Peyer's patch (tissue), 4 donors: ENCODE measurements around the gene GFRA4. TPM values are rescaled to one million over a fixed set of nuclear protein-coding genes. Genes with fewer than 3 reads are reported as not detected.

Source experiments
- DNase-seq, 3 donors: peaks; one replicate each; pipeline ENCODE4 v3.0.0-alpha.2; 2017 to 2019
- H3K27ac ChIP-seq, 4 donors: fragments of 200-600 bp; sonication (generic); one replicate each; pipeline ENCODE4 v1.5.1; 2016 to 2019
- H3K27me3 ChIP-seq, 2 donors: fragments of 200-600 bp; sonication (generic); one replicate each; pipeline ENCODE4 v1.5.1; 2019
- H3K36me3 ChIP-seq, 3 donors: fragments of 200-600 bp; sonication (generic); one replicate each; pipeline ENCODE4 v1.5.1; 2016 to 2019
- H3K4me1 ChIP-seq, 4 donors: fragments of 200-600 bp; sonication (generic); one replicate each; pipeline ENCODE4 v1.5.1; 2016 to 2019
- H3K4me3 ChIP-seq, 4 donors: fragments of 200-600 bp; sonication (generic); 1 replicate in 3 of 4; 2 replicates in 1 of 4; pipeline ENCODE4 v1.5.1; 2016 to 2019; ENCODE audit warnings: mild to moderate bottlenecking in 1 of 4
- H3K9me3 ChIP-seq, 4 donors: fragments of 200-600 bp; sonication (generic); one replicate each; pipeline ENCODE4 v1.5.1; 2016 to 2019; ENCODE audit warnings: mild to moderate bottlenecking in 1 of 4
- POLR2A ChIP-seq, 2 donors: fragments of 450-650 bp; IDR thresholded peaks; one replicate each; pipeline ENCODE4 v1.5.1; 2017; ENCODE audit warnings: antibody characterized with exemption in 2 of 2, mild to moderate bottlenecking in 2 of 2, moderate library complexity in 2 of 2
- total RNA-seq, 4 donors: library from RNA; depleted of rRNA; stranded (reverse); fragments of >200 nt; gene quantifications; one replicate each; pipeline ENCODE4 v1.1.0, GENCODE V29; 2016
- TF ChIP-seq, protein P1 (sequence below), 6 experiments: fragments of 450-650 bp in 4 of 6; fragments of 200-600 bp in 2 of 6; sonication (generic) in 1 of 6; IDR thresholded peaks; one replicate each; pipeline ENCODE4 v1.5.1; 2017 to 2019; ENCODE audit warnings: antibody characterized with exemption in 6 of 6, mild to moderate bottlenecking in 3 of 6, moderate library complexity in 1 of 6

GFRA4 gene
- total RNA-seq, 4 donors from 2014 or later, result not detected

DNA sequence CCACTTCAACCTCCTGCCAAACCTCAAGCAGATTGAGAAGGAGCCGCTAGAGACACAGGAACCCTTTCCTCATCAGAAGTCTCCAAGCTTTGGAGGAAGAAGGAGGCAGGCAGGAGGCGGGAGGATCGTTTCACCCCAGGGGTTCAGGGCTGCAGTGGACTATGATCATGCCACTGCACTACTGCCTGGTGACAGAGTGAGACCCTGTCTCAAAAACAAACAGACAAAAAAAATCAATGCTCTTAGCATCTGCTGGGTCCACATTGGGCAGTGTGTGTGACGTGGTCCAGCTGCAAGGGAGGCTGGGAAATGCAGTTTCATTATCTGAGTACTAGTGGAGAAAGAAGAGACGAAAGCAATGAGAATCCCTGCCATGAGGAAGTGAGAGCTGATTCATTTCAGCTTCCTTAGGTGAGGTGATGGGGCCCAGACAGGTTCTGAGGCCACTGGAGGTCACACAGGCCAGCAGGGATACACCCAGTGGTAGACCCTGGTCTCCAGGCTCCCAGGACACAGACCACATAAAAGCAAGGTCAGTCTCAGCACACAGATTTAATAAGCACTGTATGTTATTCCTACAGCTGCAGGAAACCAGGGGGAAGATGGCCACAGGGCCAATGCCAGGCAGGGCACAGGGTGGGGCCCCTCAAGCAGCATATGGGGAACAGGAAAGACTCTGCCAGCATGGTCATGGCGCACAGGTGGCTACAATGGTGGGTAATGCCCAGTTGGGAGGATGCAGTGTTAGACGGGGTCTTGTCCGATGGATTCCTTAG, 4.3 kb downstream of the GFRA4 start:
- H3K27ac ChIP-seq, result no peak overlapping the region
- no peak overlapping the region for H3K4me3 ChIP-seq
- peaks cover 0 to 16% of the 10 kb centered on the region in 2 donors for H3K27me3 ChIP-seq
- H3K9me3 ChIP-seq, result no peaks in the 10 kb centered on the region
- TF ChIP-seq POLR2A (IDR thresholded peaks at IDR 0.05), result no peak
- TF ChIP-seq, protein P1, sequence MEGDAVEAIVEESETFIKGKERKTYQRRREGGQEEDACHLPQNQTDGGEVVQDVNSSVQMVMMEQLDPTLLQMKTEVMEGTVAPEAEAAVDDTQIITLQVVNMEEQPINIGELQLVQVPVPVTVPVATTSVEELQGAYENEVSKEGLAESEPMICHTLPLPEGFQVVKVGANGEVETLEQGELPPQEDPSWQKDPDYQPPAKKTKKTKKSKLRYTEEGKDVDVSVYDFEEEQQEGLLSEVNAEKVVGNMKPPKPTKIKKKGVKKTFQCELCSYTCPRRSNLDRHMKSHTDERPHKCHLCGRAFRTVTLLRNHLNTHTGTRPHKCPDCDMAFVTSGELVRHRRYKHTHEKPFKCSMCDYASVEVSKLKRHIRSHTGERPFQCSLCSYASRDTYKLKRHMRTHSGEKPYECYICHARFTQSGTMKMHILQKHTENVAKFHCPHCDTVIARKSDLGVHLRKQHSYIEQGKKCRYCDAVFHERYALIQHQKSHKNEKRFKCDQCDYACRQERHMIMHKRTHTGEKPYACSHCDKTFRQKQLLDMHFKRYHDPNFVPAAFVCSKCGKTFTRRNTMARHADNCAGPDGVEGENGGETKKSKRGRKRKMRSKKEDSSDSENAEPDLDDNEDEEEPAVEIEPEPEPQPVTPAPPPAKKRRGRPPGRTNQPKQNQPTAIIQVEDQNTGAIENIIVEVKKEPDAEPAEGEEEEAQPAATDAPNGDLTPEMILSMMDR (IDR thresholded peaks at IDR 0.05), result no peak
- no peaks in the 10 kb centered on the region for H3K36me3 ChIP-seq
- H3K4me1 ChIP-seq, result peaks cover 0 to 11% (median 4%) of the 10 kb centered on the region in 4 donors
- DNase-seq, result peak in 1 of 3 donors; percentile 30

DNA sequence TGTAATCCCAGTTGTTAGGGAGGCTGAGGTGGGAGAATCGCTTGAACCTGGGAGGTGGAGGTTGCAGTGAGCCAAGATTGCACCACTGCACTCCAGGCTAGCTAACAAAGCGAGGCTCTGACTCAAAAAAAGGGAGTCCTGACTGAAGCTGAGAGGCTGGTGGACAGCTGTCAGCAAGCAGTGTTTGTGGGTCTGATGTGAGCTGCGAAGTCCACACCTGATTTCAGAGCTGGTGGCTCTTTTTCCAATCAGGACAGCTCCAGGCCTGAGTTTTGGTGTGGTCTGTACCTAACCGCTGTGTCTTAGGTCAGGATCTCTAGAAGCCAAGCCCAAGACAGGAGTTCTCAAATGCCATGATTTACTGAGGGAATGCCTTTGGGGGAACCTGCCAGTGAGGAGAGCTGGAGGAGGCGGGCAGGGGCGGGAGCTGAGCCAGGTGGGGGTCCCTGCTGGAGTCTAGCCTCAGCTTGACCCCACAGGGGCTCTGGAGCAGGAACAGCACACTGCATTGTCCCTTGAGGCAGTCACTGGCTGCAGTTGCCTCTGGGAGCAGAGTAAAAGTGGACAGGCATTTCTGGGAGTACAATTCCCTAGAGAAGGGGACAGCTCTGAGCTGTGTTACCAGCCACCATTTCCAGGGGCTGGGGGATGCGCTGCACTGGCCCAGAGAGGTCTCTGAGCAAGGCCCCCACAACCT, 5.0 kb downstream of the GFRA4 start:
- peaks cover 0 to 16% of the 10 kb centered on the region in 2 donors for H3K27me3 ChIP-seq

DNA sequence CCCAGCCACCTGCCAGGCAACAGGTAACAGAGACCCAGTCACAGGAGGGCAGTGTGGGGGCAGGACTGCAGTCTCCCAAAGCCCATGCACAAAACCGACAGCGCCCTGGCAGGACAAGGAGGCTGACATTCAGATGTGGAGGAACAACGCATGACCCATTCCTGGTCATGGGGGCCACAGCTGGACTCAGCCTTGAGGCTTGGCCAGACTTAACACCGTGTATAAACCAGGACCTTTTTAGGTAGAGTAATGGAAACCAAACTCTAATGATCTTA, 8.1 kb downstream of the GFRA4 start:
- Histone ChIP-seq H3K4me3 (no peak overlapping the region), H3K4me1 (no peaks in the 10 kb centered on the region), H3K27me3 (peaks cover 0 to 2% of the 10 kb centered on the region in 2 donors), H3K27ac (no peak overlapping the region), H3K9me3 (no peaks in the 10 kb centered on the region), H3K36me3 (no peaks in the 10 kb centered on the region)
- peak in 1 of 3 donors; percentile 33 for DNase-seq
- TF ChIP-seq, protein P1 (IDR thresholded peaks at IDR 0.05), result no peak
- no peak for TF ChIP-seq POLR2A (IDR thresholded peaks at IDR 0.05)

More for the DNA sequence above, 5.0 kb downstream of the GFRA4 start:
- Histone ChIP-seq H3K4me1 (peaks cover 0 to 11% (median 4%) of the 10 kb centered on the region in 4 donors), H3K4me3 (no peak overlapping the region), H3K9me3 (no peaks in the 10 kb centered on the region), H3K27ac (no peak overlapping the region), H3K36me3 (no peaks in the 10 kb centered on the region)
- peak in 1 of 3 donors; percentile 14 for DNase-seq
- TF ChIP-seq, protein P1 (IDR thresholded peaks at IDR 0.05), result no peak
- TF ChIP-seq POLR2A (IDR thresholded peaks at IDR 0.05), result no peak

DNA sequence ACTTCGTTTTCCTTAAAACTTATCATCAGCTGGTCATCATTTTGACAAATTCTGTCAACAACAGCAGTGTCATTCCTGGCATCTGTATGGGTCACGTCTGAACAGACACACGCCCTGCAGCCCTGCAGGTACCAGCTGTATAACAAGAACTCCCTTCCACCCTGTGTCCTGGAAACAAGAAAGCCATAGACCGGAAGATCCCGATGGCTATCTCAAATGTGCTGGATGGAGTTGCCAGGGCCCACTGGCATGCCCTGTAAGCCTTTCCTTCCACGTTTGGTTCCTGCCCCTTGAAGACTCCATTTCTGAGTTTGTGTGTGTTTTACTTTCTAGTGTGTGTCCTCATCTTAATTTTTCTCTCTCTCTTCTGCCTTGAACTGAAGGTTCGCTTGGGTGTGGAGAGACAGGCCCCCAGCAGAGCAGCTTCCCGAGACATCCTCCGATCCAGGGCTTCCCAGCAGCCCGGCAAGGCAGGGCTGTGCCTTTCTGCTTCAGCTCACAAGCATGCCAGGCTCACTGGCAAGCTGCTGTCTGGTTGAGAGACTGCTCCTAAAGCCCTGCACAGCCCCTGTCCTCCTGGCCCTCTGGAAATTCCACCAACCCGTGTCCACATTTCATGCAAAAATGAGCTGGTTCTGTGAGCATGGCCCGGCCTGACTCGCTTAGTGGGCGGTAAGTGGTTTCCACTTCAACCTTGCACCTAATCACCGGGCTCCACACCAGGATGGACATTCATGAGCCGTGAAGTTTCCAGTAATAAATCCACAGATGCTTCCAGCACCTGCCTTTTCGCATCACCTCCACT, 8.7 kb downstream of the GFRA4 start:
- Histone ChIP-seq H3K27ac (no peak overlapping the region), H3K27me3 (no peaks in the 10 kb centered on the region), H3K4me3 (no peak overlapping the region), H3K9me3 (no peaks in the 10 kb centered on the region), H3K4me1 (no peaks in the 10 kb centered on the region), H3K36me3 (peaks cover 0 to 5% (median 0%) of the 10 kb centered on the region in 3 donors)
- TF ChIP-seq, protein P1 (IDR thresholded peaks at IDR 0.05), result no peak
- TF ChIP-seq POLR2A (IDR thresholded peaks at IDR 0.05), result no peak
- DNase-seq, result peak in 1 of 3 donors; percentile 38

DNA sequence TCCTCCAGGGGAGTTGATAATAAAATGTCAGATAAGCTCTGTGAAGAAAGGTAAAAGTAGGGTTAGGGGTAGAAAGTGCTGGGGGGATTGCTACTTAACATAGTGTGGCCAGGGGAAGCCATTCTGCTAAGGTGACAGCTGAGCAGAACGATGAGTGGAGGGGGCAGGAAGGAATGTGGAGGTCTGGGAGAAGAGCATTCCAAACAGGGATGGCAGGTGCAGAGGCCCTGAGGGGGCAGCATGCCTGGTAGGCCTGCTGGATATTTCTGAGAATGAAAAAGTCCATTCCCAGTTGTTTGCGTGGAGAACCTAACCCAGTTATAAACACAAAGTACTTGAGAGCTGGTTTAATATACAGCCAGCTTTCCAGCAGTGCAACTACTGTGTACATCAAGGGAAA, 9.3 kb downstream of the GFRA4 start:
- Histone ChIP-seq H3K27me3 (no peaks in the 10 kb centered on the region), H3K4me1 (no peaks in the 10 kb centered on the region), H3K27ac (no peak overlapping the region), H3K9me3 (no peaks in the 10 kb centered on the region), H3K36me3 (peaks cover 0 to 8% (median 0%) of the 10 kb centered on the region in 3 donors), H3K4me3 (no peak overlapping the region)
- DNase-seq, result no peak
- TF ChIP-seq POLR2A (IDR thresholded peaks at IDR 0.05), result no peak
- TF ChIP-seq, protein P1 (IDR thresholded peaks at IDR 0.05), result no peak
